Urothelium cell line (cell line): ENCODE data around the gene NPFF.
"Not testable (repeated sequence)": the region's sequence is repeated elsewhere in the genome, so short reads cannot be mapped to it uniquely, and the experiment has no call there.

Source experiments
- DNase-seq: peaks from one replicate; pipeline ENCODE4 v3.0.0; 2011; ENCODE audit warnings: low spot score, mixed read lengths
- FAIRE-seq: peaks from 2 replicates; lab custom pipeline; 2011; peaks lifted over from hg19 to GRCh38; lab: Jason Lieb, UNC

Gene NPFF

GRCh38 chr12:53497461-53497860 lies 9.8 kb downstream of the NPFF start:
- no peak for FAIRE-seq
- no peak for DNase-seq

- FAIRE-seq (no peak), DNase-seq (no peak)
These were observed 10.6 kb downstream of the NPFF start for GRCh38 chr12:53496752-53497032.

GRCh38 chr12:53495903-53496751 lies 11.2 kb downstream of the NPFF start:
- DNase-seq (no peak), FAIRE-seq (no peak)

GRCh38 chr12:53493610-53494391 lies 13.5 kb downstream of the NPFF start:
- no peak for DNase-seq
- no peak for FAIRE-seq

- FAIRE-seq = peak; percentile 63
- DNase-seq = peak; percentile 94
These were observed 14.3 kb downstream of the NPFF start for GRCh38 chr12:53492830-53493609.

- DNase-seq (no peak), FAIRE-seq (no peak)
These were observed 15.1 kb downstream of the NPFF start for GRCh38 chr12:53492188-53492587.

- no peak for FAIRE-seq
- no peak for DNase-seq
These were observed 17.9 kb downstream of the NPFF start for GRCh38 chr12:53489242-53489864.

GRCh38 chr12:53486736-53487487 lies 20.4 kb downstream of the NPFF start:
- FAIRE-seq (peak; percentile 59), DNase-seq (no peak)

- DNase-seq = no peak
- FAIRE-seq = no peak
These were observed 21.1 kb downstream of the NPFF start for GRCh38 chr12:53485955-53486735.

- DNase-seq (no peak), FAIRE-seq (no peak)
These were observed 22.4 kb downstream of the NPFF start for GRCh38 chr12:53484686-53485575.

GRCh38 chr12:53483979-53484377 lies 23.3 kb downstream of the NPFF start:
- FAIRE-seq = no peak

GRCh38 chr12:53483225-53483978 lies 23.9 kb downstream of the NPFF start:
- DNase-seq = no peak
- no peak for FAIRE-seq

More at GRCh38 chr12:53483979-53484377, 23.3 kb downstream of the NPFF start:
- no peak for DNase-seq

GRCh38 chr12:53482626-53483168 lies 24.6 kb downstream of the NPFF start:
- FAIRE-seq = no peak

GRCh38 chr12:53481939-53482586 lies 25.2 kb downstream of the NPFF start:
- FAIRE-seq (no peak), DNase-seq (peak; percentile 30)

More at GRCh38 chr12:53482626-53483168, 24.6 kb downstream of the NPFF start:
- DNase-seq = no peak

GRCh38 chr12:53481458-53481857 lies 25.8 kb downstream of the NPFF start:
- FAIRE-seq, DNase-seq: not testable (repeated sequence)

GRCh38 chr12:53480491-53481442 lies 26.5 kb downstream of the NPFF start:
- no peak for DNase-seq
- FAIRE-seq = no peak
